Stomach (tissue), 4 donors: Measurements from ENCODE around the gene ALB.

ENCODE experiments used
- CTCF ChIP-seq, 7 experiments: fragments of 450-650 bp in 4 of 7; fragments of 200-600 bp in 3 of 7; sonication (generic) in 3 of 7; IDR thresholded peaks; one replicate each; pipeline ENCODE4 v1.5.1; 2016 to 2019; ENCODE audit warnings: antibody characterized with exemption in 7 of 7, control low read depth in 2 of 7, mild to moderate bottlenecking in 1 of 7
- EP300 ChIP-seq: sonication (generic); formaldehyde crosslinking; IDR thresholded peaks from one replicate; pipeline ENCODE4 v1.6.1; 2017; ENCODE audit warnings: antibody characterized with exemption
- POLR2A ChIP-seq, 4 donors: fragments of 450-650 bp; IDR thresholded peaks; one replicate each; pipeline ENCODE4 v1.6.1; 2016; ENCODE audit warnings: antibody characterized with exemption in 4 of 4, control low read depth in 2 of 4, mild to moderate bottlenecking in 1 of 4, moderate library complexity in 1 of 4
- POLR2AphosphoS5 ChIP-seq, 3 donors: sonication (generic); formaldehyde crosslinking; IDR thresholded peaks; one replicate each; pipeline ENCODE4 v1.6.1; 2016; ENCODE audit warnings: antibody characterized with exemption in 3 of 3

- TF ChIP-seq POLR2AphosphoS5 (IDR thresholded peaks at IDR 0.05): no peak
- no peak for TF ChIP-seq CTCF (IDR thresholded peaks at IDR 0.05)
- TF ChIP-seq EP300: no peak
- no peak for TF ChIP-seq POLR2A (IDR thresholded peaks at IDR 0.05)
These were observed at the start of gene ALB for GRCh38 chr4:73404042-73404441.
